Gastrocnemius medialis (tissue), 4 donors: ENCODE results near the gene SLC1A3.

Source experiments
- POLR2A ChIP-seq, 2 donors: fragments of 450-650 bp; IDR thresholded peaks; one replicate each; pipeline ENCODE4 v1.6.1; 2017; ENCODE audit warnings: antibody characterized with exemption in 2 of 2, mild to moderate bottlenecking in 2 of 2, moderate library complexity in 2 of 2
- TF ChIP-seq, protein P1 (sequence below), 5 experiments: fragments of 450-650 bp in 3 of 5; fragments of 200-600 bp in 2 of 5; sonication (generic) in 2 of 5; IDR thresholded peaks in 4 of 5; conservative IDR thresholded peaks in 1 of 5; 1 replicate in 4 of 5; 2 replicates in 1 of 5; pipeline ENCODE4 v1.5.1; 2016 to 2019; ENCODE audit warnings: antibody characterized with exemption in 5 of 5, mild to moderate bottlenecking in 3 of 5, moderate library complexity in 3 of 5

DNA sequence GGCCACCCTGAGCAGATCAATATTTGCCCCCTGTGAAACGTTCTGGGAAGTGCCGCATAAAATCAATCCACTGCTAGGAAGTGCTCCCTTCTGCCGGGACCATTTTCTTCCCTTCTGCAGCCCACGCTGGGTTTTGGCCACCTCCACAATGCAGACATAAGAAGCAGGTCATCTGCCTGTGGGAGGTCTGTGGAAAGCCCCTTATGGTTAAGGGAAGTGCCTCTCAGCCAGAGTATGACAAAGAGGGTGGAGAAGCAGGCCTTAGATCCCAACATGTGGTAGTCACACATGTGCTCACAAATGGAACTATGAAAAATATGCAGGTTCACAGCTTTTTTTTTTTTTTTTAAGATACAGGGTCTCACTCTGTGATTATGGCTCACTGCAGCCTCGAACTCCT is 82.8 kb downstream of the SLC1A3 start:
- TF ChIP-seq, protein P1, sequence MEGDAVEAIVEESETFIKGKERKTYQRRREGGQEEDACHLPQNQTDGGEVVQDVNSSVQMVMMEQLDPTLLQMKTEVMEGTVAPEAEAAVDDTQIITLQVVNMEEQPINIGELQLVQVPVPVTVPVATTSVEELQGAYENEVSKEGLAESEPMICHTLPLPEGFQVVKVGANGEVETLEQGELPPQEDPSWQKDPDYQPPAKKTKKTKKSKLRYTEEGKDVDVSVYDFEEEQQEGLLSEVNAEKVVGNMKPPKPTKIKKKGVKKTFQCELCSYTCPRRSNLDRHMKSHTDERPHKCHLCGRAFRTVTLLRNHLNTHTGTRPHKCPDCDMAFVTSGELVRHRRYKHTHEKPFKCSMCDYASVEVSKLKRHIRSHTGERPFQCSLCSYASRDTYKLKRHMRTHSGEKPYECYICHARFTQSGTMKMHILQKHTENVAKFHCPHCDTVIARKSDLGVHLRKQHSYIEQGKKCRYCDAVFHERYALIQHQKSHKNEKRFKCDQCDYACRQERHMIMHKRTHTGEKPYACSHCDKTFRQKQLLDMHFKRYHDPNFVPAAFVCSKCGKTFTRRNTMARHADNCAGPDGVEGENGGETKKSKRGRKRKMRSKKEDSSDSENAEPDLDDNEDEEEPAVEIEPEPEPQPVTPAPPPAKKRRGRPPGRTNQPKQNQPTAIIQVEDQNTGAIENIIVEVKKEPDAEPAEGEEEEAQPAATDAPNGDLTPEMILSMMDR (IDR thresholded peaks at IDR 0.05 in 4 of 5, conservative IDR thresholded peaks at IDR 0.05 in 1 of 5): no peak
- no peak for TF ChIP-seq POLR2A (IDR thresholded peaks at IDR 0.05)
